Measurements from ENCODE around the gene ZFAND6. TPM values are rescaled to one million over a fixed set of nuclear protein-coding genes. Genes with fewer than 3 reads are reported as not detected.

The ZFAND6 gene
- total RNA-seq, 1 experiment from 2014 or later = 89.7 TPM

- H2BK120ac ChIP-seq (ENCODE audit: low read depth, low read length, poor library complexity, severe bottlenecking) = no peak overlapping the region
- H2BK20ac ChIP-seq (ENCODE audit: low read depth, low read length, poor library complexity, severe bottlenecking) = no peak overlapping the region
- no peak overlapping the region for H4K8ac ChIP-seq (replicated peaks; ENCODE audit: insufficient read length, low read depth, low read length)
- no peak overlapping the region for H3K14ac ChIP-seq (ENCODE audit: insufficient read depth, low read length)
- no peaks in the 10 kb centered on the region for H3K9me3 ChIP-seq (ENCODE audit: control insufficient read depth, low read depth, low read length)
- no peak overlapping the region for H3K4me3 Mint-ChIP-seq
- no peak overlapping the region for H3K27ac ChIP-seq (ENCODE audit: insufficient read length, low read depth, low read length)
- H3K79me1 ChIP-seq (ENCODE audit: insufficient read depth, low read depth, low read length, poor library complexity, severe bottlenecking) = no peaks in the 10 kb centered on the region
- H3K27me3 ChIP-seq (ENCODE audit: insufficient read depth, low read length) = no peaks in the 10 kb centered on the region
- H3K9ac ChIP-seq (ENCODE audit: extremely low read depth, insufficient read length, low read length) = no peak overlapping the region
- H3K9me3 Mint-ChIP-seq = no peaks in the 10 kb centered on the region
- no peak overlapping the region for H4K91ac ChIP-seq (ENCODE audit: insufficient read length, low read depth, low read length)
- H3K23ac ChIP-seq (ENCODE audit: insufficient read length, low read depth, low read length) = no peak overlapping the region
- no peaks in the 10 kb centered on the region; the same call in 1 of the 2 replicates for H3K27me3 Mint-ChIP-seq (ENCODE audit: low read depth)
- H3K23me2 ChIP-seq (ENCODE audit: insufficient read length, low read depth, low read length, poor library complexity, severe bottlenecking) = peaks cover 8% of the 10 kb centered on the region
- no peaks in the 10 kb centered on the region for H4K20me1 ChIP-seq (ENCODE audit: control insufficient read depth, insufficient read depth, insufficient read length)
- no peak overlapping the region for H2AK5ac ChIP-seq (ENCODE audit: insufficient read length, low read length)
- no peak overlapping the region for H2BK12ac ChIP-seq (ENCODE audit: insufficient read length, low read depth, low read length)
- H4K5ac ChIP-seq (ENCODE audit: insufficient read length, low read depth, low read length) = no peak overlapping the region
- no peak overlapping the region for H3K18ac ChIP-seq (ENCODE audit: insufficient read length, low read depth, low read length)
- H3T11ph ChIP-seq (ENCODE audit: low read length) = no peak overlapping the region
- H2BK15ac ChIP-seq (ENCODE audit: low read depth, low read length) = no peak overlapping the region
- no peaks in the 10 kb centered on the region; the same call in 1 of the 2 replicates for H3K4me1 ChIP-seq (ENCODE audit: insufficient read depth, low read length)
- no peak overlapping the region for H2AFZ ChIP-seq (ENCODE audit: low read length)
- H2BK5ac ChIP-seq (ENCODE audit: insufficient read length, low read length) = no peak overlapping the region
- H3K4ac ChIP-seq (ENCODE audit: low read depth, low read length) = no peak overlapping the region
- no CpG with 5 or more reads among the region's 5 CpGs for WGBS (ENCODE audit: extremely low coverage, insufficient read length, low lambda C conversion rate)
- no peak overlapping the region for H3K4me2 ChIP-seq (ENCODE audit: insufficient read depth, insufficient read length, low read length)
- no peaks in the 10 kb centered on the region; the same call in 1 of the 2 replicates for H3K79me2 ChIP-seq (ENCODE audit: insufficient read depth, low read length)
- DNase-seq = no peak
- H3K4me1 Mint-ChIP-seq = peaks cover 15 to 23% of the 10 kb centered on the region in 2 experiments
- H3K27ac Mint-ChIP-seq = no peak overlapping the region; a peak in 1 of 7 replicates
- no peak for TF ChIP-seq CTCF (conservative IDR thresholded peaks at IDR 0.05)
- no peak overlapping the region for H3K56ac ChIP-seq (ENCODE audit: insufficient read length, low read depth, low read length)
- H3K36me3 Mint-ChIP-seq (ENCODE audit: insufficient read depth in 1 of 3, low read depth in 3 of 3) = peaks cover 6 to 24% (median 7%) of the 10 kb centered on the region in 3 experiments; a peak in 6 of 7 replicates
These were observed 97.7 kb downstream of the ZFAND6 start for GRCh38 chr15:80157215-80157614.

All from H9 (cell line).